WTC11 (cell line): ENCODE measurements around the gene BNIP2. TPM values are rescaled to one million over a fixed set of nuclear protein-coding genes. Genes with fewer than 3 reads are reported as not detected.
A peak's percentile ranks its signal among the peaks of the same experiment; 100 is the strongest.

ENCODE experiments used
- ATAC-seq: fragments of 200-7000 bp; cut with Tn5 transposase; 2 replicates; pipeline ENCODE4 v1.10.0; 2021; ENCODE audit warnings: mild to moderate bottlenecking, moderate library complexity
- CTCF ChIA-PET: fragments of 300-600 bp; sonication (Branson Sonifier 250); formaldehyde crosslinking; loops from one replicate; lab custom pipeline; 2021; ENCODE audit warnings: antibody characterized with exemption; lab: Charles Lee
- POLR2A ChIA-PET: fragments of 350-600 bp; sonication (Branson Sonifier 250); formaldehyde crosslinking; loops from one replicate; lab custom pipeline; 2021; ENCODE audit warnings: antibody characterized with exemption; lab: Charles Lee
- DNase-seq: peaks from one replicate; pipeline ENCODE4 v3.0.0; 2021; ENCODE audit warnings: low spot score
- H3K27ac Mint-ChIP-seq: 2 replicates; pipeline ENCODE4 v1.8.0; 2021; ENCODE audit warnings: mixed read lengths
- H3K27me3 Mint-ChIP-seq: 2 replicates; pipeline ENCODE4 v1.8.0; 2021; ENCODE audit warnings: low read depth, mild to moderate bottlenecking, moderate library complexity, mixed read lengths
- H3K36me3 Mint-ChIP-seq: 2 replicates; pipeline ENCODE4 v1.8.0; 2021; ENCODE audit warnings: mixed read lengths
- H3K4me1 Mint-ChIP-seq: 2 replicates; pipeline ENCODE4 v1.8.0; 2022; ENCODE audit warnings: mixed read lengths
- H3K4me3 Mint-ChIP-seq: 2 replicates; pipeline ENCODE4 v1.8.0; 2021; ENCODE audit warnings: mild to moderate bottlenecking, moderate library complexity, mixed read lengths
- H3K9me3 Mint-ChIP-seq: 2 replicates; pipeline ENCODE4 v1.8.0; 2021; ENCODE audit warnings: mixed read lengths
- CBFB ChIP-seq: sonication (generic); formaldehyde crosslinking; IDR thresholded peaks from 2 replicates; pipeline ENCODE4 v1.8.1; 2022; ENCODE audit warnings: mild to moderate bottlenecking, low read depth, missing genetic modification reagents
- CREM ChIP-seq: sonication (generic); formaldehyde crosslinking; IDR thresholded peaks from 2 replicates; pipeline ENCODE4 v1.8.1; 2022; ENCODE audit warnings: mild to moderate bottlenecking, missing genetic modification reagents, moderate library complexity
- ESRRA ChIP-seq: sonication (generic); formaldehyde crosslinking; IDR thresholded peaks from 2 replicates; pipeline ENCODE4 v1.8.1; 2022; ENCODE audit warnings: mild to moderate bottlenecking, missing genetic modification reagents, borderline replicate concordance
- ETV6 ChIP-seq: sonication (generic); formaldehyde crosslinking; IDR thresholded peaks from 2 replicates; pipeline ENCODE4 v1.8.1; 2022; ENCODE audit warnings: mild to moderate bottlenecking, missing genetic modification reagents
- HMGA2 ChIP-seq: fragments of 250-450 bp; sonication (Bioruptor Pico); IDR thresholded peaks from 2 replicates; pipeline ENCODE4 v1.4.0; 2021; ENCODE audit warnings: mild to moderate bottlenecking, moderate library complexity
- NFYB ChIP-seq: sonication (generic); formaldehyde crosslinking; conservative IDR thresholded peaks from 2 replicates; pipeline ENCODE4 v1.8.0; 2022; ENCODE audit warnings: low read depth, missing genetic modification reagents
- OVOL2 ChIP-seq: fragments of 250-450 bp; sonication (Bioruptor Pico); IDR thresholded peaks from 2 replicates; pipeline ENCODE4 v1.9.0; 2021; ENCODE audit warnings: mild to moderate bottlenecking, borderline replicate concordance
- TP53 ChIP-seq: sonication (generic); formaldehyde crosslinking; IDR thresholded peaks from 2 replicates; pipeline ENCODE4 v1.8.1; 2023; ENCODE audit warnings: mild to moderate bottlenecking, missing genetic modification reagents
- ZNF138 ChIP-seq: sonication (generic); formaldehyde crosslinking; conservative IDR thresholded peaks from 2 replicates; pipeline ENCODE4 v1.8.1; 2022; ENCODE audit warnings: mild to moderate bottlenecking, moderate library complexity, missing genetic modification reagents
- ZNF671 ChIP-seq: fragments of 250-450 bp; sonication (Bioruptor Pico); IDR thresholded peaks from 2 replicates; pipeline ENCODE4 v1.8.0; 2021; ENCODE audit warnings: mild to moderate bottlenecking
- total RNA-seq: library from RNA; stranded (reverse); gene quantifications from 3 replicates; pipeline ENCODE4 v1.2.3, GENCODE V29; 2021
- TF ChIP-seq, protein P1 (sequence below): sonication (generic); formaldehyde crosslinking; IDR thresholded peaks from 2 replicates; pipeline ENCODE4 v1.8.1; 2023; ENCODE audit warnings: mild to moderate bottlenecking, moderate library complexity, missing genetic modification reagents
- TF ChIP-seq, protein P2 (sequence below): sonication (generic); formaldehyde crosslinking; IDR thresholded peaks from 2 replicates; pipeline ENCODE4 v1.8.1; 2023; ENCODE audit warnings: mild to moderate bottlenecking, missing genetic modification reagents, borderline replicate concordance
- TF ChIP-seq, protein P3 (sequence below): sonication (generic); formaldehyde crosslinking; IDR thresholded peaks from 2 replicates; pipeline ENCODE4 v1.8.1; 2023; ENCODE audit warnings: mild to moderate bottlenecking, missing genetic modification reagents
- TF ChIP-seq, protein P4 (sequence below): sonication (generic); formaldehyde crosslinking; IDR thresholded peaks from 2 replicates; pipeline ENCODE4 v1.8.1; 2022; ENCODE audit warnings: low read depth, mild to moderate bottlenecking, moderate library complexity, missing genetic modification reagents, borderline replicate concordance
- TF ChIP-seq, protein P5 (sequence below): sonication (generic); formaldehyde crosslinking; IDR thresholded peaks from 2 replicates; pipeline ENCODE4 v1.8.1; 2022; ENCODE audit warnings: mild to moderate bottlenecking, missing genetic modification reagents, moderate library complexity, borderline replicate concordance
- TF ChIP-seq, protein P6 (sequence below): fragments of 250-450 bp; sonication (Bioruptor Pico); IDR thresholded peaks from 2 replicates; pipeline ENCODE4 v1.9.0; 2021; ENCODE audit warnings: mild to moderate bottlenecking
- TF ChIP-seq, protein P7 (sequence below): sonication (generic); formaldehyde crosslinking; IDR thresholded peaks from 2 replicates; pipeline ENCODE4 v1.8.0; 2022; ENCODE audit warnings: mild to moderate bottlenecking, missing genetic modification reagents

The BNIP2 gene
- total RNA-seq, 1 experiment from 2014 or later: 40.3 TPM

DNA sequence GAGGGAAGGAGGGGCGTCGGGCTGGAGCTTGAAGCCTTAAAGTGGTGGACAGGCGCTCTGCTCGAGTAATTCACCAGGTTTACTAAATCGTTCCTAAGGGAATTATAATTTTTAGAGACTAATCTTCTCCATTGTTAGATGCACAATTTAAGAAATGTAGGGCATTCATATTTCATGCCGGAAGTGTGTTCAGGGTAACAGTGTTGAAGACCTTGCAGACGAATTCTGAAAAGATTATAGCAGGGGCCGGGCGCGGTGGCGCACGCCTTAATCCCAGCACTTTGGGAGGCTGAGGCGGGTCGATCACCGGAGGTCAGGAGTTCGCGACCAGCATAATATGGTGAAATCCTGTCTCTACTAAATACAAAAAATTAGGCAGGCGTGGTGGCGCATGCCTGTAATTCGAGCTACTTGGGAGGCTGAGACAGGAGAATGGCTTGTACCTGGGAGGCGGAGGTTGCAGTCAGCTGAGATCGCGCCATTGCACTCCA, 31.4 kb downstream of the BNIP2 start:
- no peak for DNase-seq
- Mint-ChIP-seq H3K36me3 (peaks cover 20% of the 10 kb centered on the region), H3K9me3 (0 out of 2 replicates have a peak, but pooled peaks cover 3% of the 10 kb centered on the region), H3K4me3 (no peak overlapping the region), H3K4me1 (no peaks in the 10 kb centered on the region), H3K27me3 (no peaks in the 10 kb centered on the region)
- peak; percentile 7; the same call in 1 of the 2 replicates for ATAC-seq
- CTCF ChIA-PET: interaction anchor here (0.9 to 2.0 kb wide), 4 partner anchors 23 to 129 kb away, joined by 3 to 13 read pairs (median 10); no protein-coding TSS in a partner anchor
- no peak for TF ChIP-seq HMGA2 (CRISPR knock-in tag)
- no peak for TF ChIP-seq TP53
- TF ChIP-seq, protein P1, sequence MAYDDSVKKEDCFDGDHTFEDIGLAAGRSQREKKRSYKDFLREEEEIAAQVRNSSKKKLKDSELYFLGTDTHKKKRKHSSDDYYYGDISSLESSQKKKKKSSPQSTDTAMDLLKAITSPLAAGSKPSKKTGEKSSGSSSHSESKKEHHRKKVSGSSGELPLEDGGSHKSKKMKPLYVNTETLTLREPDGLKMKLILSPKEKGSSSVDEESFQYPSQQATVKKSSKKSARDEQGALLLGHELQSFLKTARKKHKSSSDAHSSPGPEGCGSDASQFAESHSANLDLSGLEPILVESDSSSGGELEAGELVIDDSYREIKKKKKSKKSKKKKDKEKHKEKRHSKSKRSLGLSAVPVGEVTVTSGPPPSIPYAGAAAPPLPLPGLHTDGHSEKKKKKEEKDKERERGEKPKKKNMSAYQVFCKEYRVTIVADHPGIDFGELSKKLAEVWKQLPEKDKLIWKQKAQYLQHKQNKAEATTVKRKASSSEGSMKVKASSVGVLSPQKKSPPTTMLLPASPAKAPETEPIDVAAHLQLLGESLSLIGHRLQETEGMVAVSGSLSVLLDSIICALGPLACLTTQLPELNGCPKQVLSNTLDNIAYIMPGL (CRISPR knock-in tag): no peak
- no peak for TF ChIP-seq CBFB
- no peak for TF ChIP-seq ZNF671 (CRISPR knock-in tag)
- TF ChIP-seq, protein P2, sequence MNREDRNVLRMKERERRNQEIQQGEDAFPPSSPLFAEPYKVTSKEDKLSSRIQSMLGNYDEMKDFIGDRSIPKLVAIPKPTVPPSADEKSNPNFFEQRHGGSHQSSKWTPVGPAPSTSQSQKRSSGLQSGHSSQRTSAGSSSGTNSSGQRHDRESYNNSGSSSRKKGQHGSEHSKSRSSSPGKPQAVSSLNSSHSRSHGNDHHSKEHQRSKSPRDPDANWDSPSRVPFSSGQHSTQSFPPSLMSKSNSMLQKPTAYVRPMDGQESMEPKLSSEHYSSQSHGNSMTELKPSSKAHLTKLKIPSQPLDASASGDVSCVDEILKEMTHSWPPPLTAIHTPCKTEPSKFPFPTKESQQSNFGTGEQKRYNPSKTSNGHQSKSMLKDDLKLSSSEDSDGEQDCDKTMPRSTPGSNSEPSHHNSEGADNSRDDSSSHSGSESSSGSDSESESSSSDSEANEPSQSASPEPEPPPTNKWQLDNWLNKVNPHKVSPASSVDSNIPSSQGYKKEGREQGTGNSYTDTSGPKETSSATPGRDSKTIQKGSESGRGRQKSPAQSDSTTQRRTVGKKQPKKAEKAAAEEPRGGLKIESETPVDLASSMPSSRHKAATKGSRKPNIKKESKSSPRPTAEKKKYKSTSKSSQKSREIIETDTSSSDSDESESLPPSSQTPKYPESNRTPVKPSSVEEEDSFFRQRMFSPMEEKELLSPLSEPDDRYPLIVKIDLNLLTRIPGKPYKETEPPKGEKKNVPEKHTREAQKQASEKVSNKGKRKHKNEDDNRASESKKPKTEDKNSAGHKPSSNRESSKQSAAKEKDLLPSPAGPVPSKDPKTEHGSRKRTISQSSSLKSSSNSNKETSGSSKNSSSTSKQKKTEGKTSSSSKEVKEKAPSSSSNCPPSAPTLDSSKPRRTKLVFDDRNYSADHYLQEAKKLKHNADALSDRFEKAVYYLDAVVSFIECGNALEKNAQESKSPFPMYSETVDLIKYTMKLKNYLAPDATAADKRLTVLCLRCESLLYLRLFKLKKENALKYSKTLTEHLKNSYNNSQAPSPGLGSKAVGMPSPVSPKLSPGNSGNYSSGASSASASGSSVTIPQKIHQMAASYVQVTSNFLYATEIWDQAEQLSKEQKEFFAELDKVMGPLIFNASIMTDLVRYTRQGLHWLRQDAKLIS (CRISPR knock-in tag): no peak
- TF ChIP-seq OVOL2 (CRISPR knock-in tag): no peak
- no peak for TF ChIP-seq NFYB
- TF ChIP-seq ESRRA (CRISPR knock-in tag): no peak
- TF ChIP-seq, protein P3, sequence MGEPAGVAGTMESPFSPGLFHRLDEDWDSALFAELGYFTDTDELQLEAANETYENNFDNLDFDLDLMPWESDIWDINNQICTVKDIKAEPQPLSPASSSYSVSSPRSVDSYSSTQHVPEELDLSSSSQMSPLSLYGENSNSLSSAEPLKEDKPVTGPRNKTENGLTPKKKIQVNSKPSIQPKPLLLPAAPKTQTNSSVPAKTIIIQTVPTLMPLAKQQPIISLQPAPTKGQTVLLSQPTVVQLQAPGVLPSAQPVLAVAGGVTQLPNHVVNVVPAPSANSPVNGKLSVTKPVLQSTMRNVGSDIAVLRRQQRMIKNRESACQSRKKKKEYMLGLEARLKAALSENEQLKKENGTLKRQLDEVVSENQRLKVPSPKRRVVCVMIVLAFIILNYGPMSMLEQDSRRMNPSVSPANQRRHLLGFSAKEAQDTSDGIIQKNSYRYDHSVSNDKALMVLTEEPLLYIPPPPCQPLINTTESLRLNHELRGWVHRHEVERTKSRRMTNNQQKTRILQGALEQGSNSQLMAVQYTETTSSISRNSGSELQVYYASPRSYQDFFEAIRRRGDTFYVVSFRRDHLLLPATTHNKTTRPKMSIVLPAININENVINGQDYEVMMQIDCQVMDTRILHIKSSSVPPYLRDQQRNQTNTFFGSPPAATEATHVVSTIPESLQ (CRISPR knock-in tag): no peak
- TF ChIP-seq, protein P4, sequence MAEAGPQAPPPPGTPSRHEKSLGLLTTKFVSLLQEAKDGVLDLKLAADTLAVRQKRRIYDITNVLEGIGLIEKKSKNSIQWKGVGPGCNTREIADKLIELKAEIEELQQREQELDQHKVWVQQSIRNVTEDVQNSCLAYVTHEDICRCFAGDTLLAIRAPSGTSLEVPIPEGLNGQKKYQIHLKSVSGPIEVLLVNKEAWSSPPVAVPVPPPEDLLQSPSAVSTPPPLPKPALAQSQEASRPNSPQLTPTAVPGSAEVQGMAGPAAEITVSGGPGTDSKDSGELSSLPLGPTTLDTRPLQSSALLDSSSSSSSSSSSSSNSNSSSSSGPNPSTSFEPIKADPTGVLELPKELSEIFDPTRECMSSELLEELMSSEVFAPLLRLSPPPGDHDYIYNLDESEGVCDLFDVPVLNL (CRISPR knock-in tag): no peak
- TF ChIP-seq ZNF138 (CRISPR knock-in tag): no peak
- TF ChIP-seq, protein P5, sequence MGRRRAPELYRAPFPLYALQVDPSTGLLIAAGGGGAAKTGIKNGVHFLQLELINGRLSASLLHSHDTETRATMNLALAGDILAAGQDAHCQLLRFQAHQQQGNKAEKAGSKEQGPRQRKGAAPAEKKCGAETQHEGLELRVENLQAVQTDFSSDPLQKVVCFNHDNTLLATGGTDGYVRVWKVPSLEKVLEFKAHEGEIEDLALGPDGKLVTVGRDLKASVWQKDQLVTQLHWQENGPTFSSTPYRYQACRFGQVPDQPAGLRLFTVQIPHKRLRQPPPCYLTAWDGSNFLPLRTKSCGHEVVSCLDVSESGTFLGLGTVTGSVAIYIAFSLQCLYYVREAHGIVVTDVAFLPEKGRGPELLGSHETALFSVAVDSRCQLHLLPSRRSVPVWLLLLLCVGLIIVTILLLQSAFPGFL (CRISPR knock-in tag): no peak
- TF ChIP-seq, protein P6, sequence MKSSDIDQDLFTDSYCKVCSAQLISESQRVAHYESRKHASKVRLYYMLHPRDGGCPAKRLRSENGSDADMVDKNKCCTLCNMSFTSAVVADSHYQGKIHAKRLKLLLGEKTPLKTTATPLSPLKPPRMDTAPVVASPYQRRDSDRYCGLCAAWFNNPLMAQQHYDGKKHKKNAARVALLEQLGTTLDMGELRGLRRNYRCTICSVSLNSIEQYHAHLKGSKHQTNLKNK (CRISPR knock-in tag): no peak
- TF ChIP-seq CREM (CRISPR knock-in tag): no peak
- TF ChIP-seq, protein P7, sequence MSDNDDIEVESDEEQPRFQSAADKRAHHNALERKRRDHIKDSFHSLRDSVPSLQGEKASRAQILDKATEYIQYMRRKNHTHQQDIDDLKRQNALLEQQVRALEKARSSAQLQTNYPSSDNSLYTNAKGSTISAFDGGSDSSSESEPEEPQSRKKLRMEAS (CRISPR knock-in tag): no peak
- no peak for TF ChIP-seq ETV6 (CRISPR knock-in tag)
- TF ChIP-seq, all 79 proteins: peak for 0
- POLR2A ChIA-PET: interaction anchor here (0.8 to 1.7 kb wide), 5 partner anchors 9 to 346 kb away, joined by 3 to 9 read pairs (median 5); partner anchors contain the start of genes BNIP2 and FOXB1
- H3K27ac Mint-ChIP-seq: peak overlapping the region; percentile 64
